Neural cell (in vitro differentiated cells): Measurements from ENCODE around the gene SS18. TPM values are rescaled to one million over a fixed set of nuclear protein-coding genes. Genes with fewer than 3 reads are reported as not detected.

Experiments
- H2AFZ ChIP-seq: fragments of 200-600, 300-800 bp; sonication (generic), shearing (Covaris generic); 2 replicates; pipeline ENCODE4 v1.6.0; 2014; ENCODE audit warnings: low read depth, mild to moderate bottlenecking, antibody characterized with exemption, low read length, moderate library complexity
- H3F3A ChIP-seq: fragments of 200-600 bp; shearing (Covaris generic); 2 replicates; pipeline ENCODE4 v1.6.1; 2016; ENCODE audit warnings: mild to moderate bottlenecking, moderate library complexity, mixed read lengths, antibody characterized with exemption, low read length; ENCODE audit not compliant: insufficient read depth, poor library complexity, severe bottlenecking
- H3K27ac ChIP-seq: fragments of 200-600, 300-800 bp; sonication (generic), shearing (Covaris generic); 2 replicates; pipeline ENCODE4 v1.5.1; 2014; ENCODE audit warnings: mild to moderate bottlenecking, low read length, moderate library complexity
- H3K27me3 ChIP-seq: fragments of 300-800, 200-600 bp; sonication (generic), shearing (Covaris generic); 2 replicates; pipeline ENCODE4 v1.6.0; 2014; ENCODE audit warnings: mild to moderate bottlenecking, low read depth, low read length, moderate library complexity; ENCODE audit not compliant: insufficient read depth
- H3K36me3 ChIP-seq: fragments of 300-800, 200-600 bp; sonication (generic), shearing (Covaris generic); 2 replicates; pipeline ENCODE4 v1.5.1; 2014; ENCODE audit warnings: mild to moderate bottlenecking, antibody characterized with exemption, low read length, moderate library complexity; ENCODE audit not compliant: insufficient read depth
- H3K4me2 ChIP-seq: fragments of 300-800, 200-600 bp; sonication (generic), shearing (Covaris generic); 2 replicates; pipeline ENCODE4 v1.6.0; 2014; ENCODE audit warnings: mild to moderate bottlenecking, low read length
- H3K4me3 ChIP-seq: fragments of 300-800, 200-600 bp; sonication (generic), shearing (Covaris generic); 2 replicates; pipeline ENCODE4 v1.5.1; 2014; ENCODE audit warnings: mild to moderate bottlenecking, low read length, moderate library complexity
- H3K79me2 ChIP-seq: fragments of 200-600 bp; shearing (Covaris generic); replicated peaks from 2 replicates; pipeline ENCODE4 v1.6.0; 2014; ENCODE audit warnings: mild to moderate bottlenecking, low read length, moderate library complexity; ENCODE audit not compliant: insufficient read depth
- H3K9ac ChIP-seq: fragments of 300-800, 200-600 bp; sonication (generic), shearing (Covaris generic); 2 replicates; pipeline ENCODE4 v1.6.1; 2016; ENCODE audit warnings: mild to moderate bottlenecking, low read length, mixed read lengths
- H3K9me2 ChIP-seq: fragments of 200-600 bp; shearing (Covaris generic); 2 replicates; pipeline ENCODE4 v1.6.1; 2016; ENCODE audit warnings: mild to moderate bottlenecking, low read length, mixed read lengths; ENCODE audit not compliant: insufficient read depth
- H3K9me3 ChIP-seq: fragments of 200-600, 300-800 bp; sonication (generic), shearing (Covaris generic); 2 replicates; pipeline ENCODE4 v1.6.1; 2016; ENCODE audit warnings: mild to moderate bottlenecking, mixed run types, low read length, moderate library complexity, mixed read lengths
- H4K20me1 ChIP-seq: fragments of 200-600 bp; shearing (Covaris generic); 2 replicates; pipeline ENCODE4 v1.6.1; 2016; ENCODE audit warnings: mild to moderate bottlenecking, mixed run types; ENCODE audit not compliant: insufficient read depth
- CTCF ChIP-seq: fragments of 450-650 bp; IDR thresholded peaks from 2 replicates; pipeline ENCODE4 v1.5.1; 2014; ENCODE audit warnings: antibody characterized with exemption, mild to moderate bottlenecking, moderate library complexity; ENCODE audit not compliant: poor library complexity, severe bottlenecking
- EP300 ChIP-seq: fragments of 450-650 bp; conservative IDR thresholded peaks from 2 replicates; pipeline ENCODE4 v1.6.1; 2014; ENCODE audit warnings: antibody characterized with exemption, mild to moderate bottlenecking, moderate library complexity; ENCODE audit not compliant: poor library complexity, severe bottlenecking
- EZH2 ChIP-seq: fragments of 200-600, 300-800 bp; shearing (Covaris generic), sonication (generic); IDR thresholded peaks from 2 replicates; pipeline ENCODE4 v1.6.1; 2014; ENCODE audit warnings: antibody characterized with exemption, low read length, borderline replicate concordance, mild to moderate bottlenecking; ENCODE audit not compliant: insufficient read depth, poor library complexity, severe bottlenecking
- MXI1 ChIP-seq: fragments of 450-650 bp; conservative IDR thresholded peaks from 2 replicates; pipeline ENCODE4 v1.6.1; 2014; ENCODE audit warnings: antibody characterized with exemption, mild to moderate bottlenecking; ENCODE audit not compliant: poor library complexity, severe bottlenecking
- POLR2AphosphoS5 ChIP-seq: IDR thresholded peaks from 2 replicates; pipeline ENCODE4 v1.6.1; 2012
- RAD21 ChIP-seq: fragments of 450-650 bp; conservative IDR thresholded peaks from 2 replicates; pipeline ENCODE4 v1.6.1; 2014; ENCODE audit warnings: antibody characterized with exemption, mild to moderate bottlenecking, moderate library complexity
- REST ChIP-seq: IDR thresholded peaks from 2 replicates; pipeline ENCODE4 v1.6.1; 2012; ENCODE audit warnings: borderline replicate concordance
- SMC3 ChIP-seq: fragments of 450-650 bp; conservative IDR thresholded peaks from 2 replicates; pipeline ENCODE4 v1.6.1; 2014; ENCODE audit warnings: antibody characterized with exemption, mild to moderate bottlenecking, moderate library complexity; ENCODE audit not compliant: poor library complexity
- TAF1 ChIP-seq: IDR thresholded peaks from 2 replicates; pipeline ENCODE4 v1.6.1; 2012; ENCODE audit warnings: low read depth
- polyA plus RNA-seq: library from polyadenylated mRNA; depleted of rRNA; stranded (reverse); fragments of >200 nt; gene quantifications from 2 replicates; pipeline ENCODE4 v1.2.3, GENCODE V29; 2014

SS18 gene
- polyA plus RNA-seq, 1 donor from 2014 or later, result 62.0 TPM

GRCh38 chr18:25982153-25982552 lies 108.3 kb downstream of the SS18 start:
- no peaks in the 10 kb centered on the region for H3F3A ChIP-seq
- H3K9me2 ChIP-seq, result no peaks in the 10 kb centered on the region
- no peak overlapping the region for H3K27ac ChIP-seq
- no peaks in the 10 kb centered on the region for H3K9me3 ChIP-seq
- H3K36me3 ChIP-seq, result no peaks in the 10 kb centered on the region
- H3K4me2 ChIP-seq, result no peak overlapping the region
- H3K27me3 ChIP-seq, result no peaks in the 10 kb centered on the region
- no peaks in the 10 kb centered on the region for H4K20me1 ChIP-seq
- TF ChIP-seq RAD21, result no peak
- TF ChIP-seq EP300, result no peak
- TF ChIP-seq SMC3, result no peak
- TF ChIP-seq MXI1, result no peak
- TF ChIP-seq POLR2AphosphoS5, result no peak
- no peak for TF ChIP-seq CTCF
- TF ChIP-seq EZH2, result no peak
- TF ChIP-seq REST, result no peak
- TF ChIP-seq TAF1, result no peak
- H3K4me3 ChIP-seq, result no peak overlapping the region
- H3K9ac ChIP-seq, result no peak overlapping the region
- no peaks in the 10 kb centered on the region for H3K79me2 ChIP-seq
- no peak overlapping the region for H2AFZ ChIP-seq

- H3F3A ChIP-seq, result no peaks in the 10 kb centered on the region
- no peaks in the 10 kb centered on the region for H3K36me3 ChIP-seq
- no peak overlapping the region for H3K27ac ChIP-seq
- no peaks in the 10 kb centered on the region for H3K9me2 ChIP-seq
- H3K4me2 ChIP-seq, result no peak overlapping the region
- no peaks in the 10 kb centered on the region for H3K79me2 ChIP-seq
- H2AFZ ChIP-seq, result no peak overlapping the region
- no peaks in the 10 kb centered on the region for H3K27me3 ChIP-seq
- TF ChIP-seq SMC3 (no peak), RAD21 (no peak), POLR2AphosphoS5 (no peak), EP300 (no peak), REST (no peak), CTCF (no peak), TAF1 (no peak), EZH2 (no peak), MXI1 (no peak)
- H3K9ac ChIP-seq, result no peak overlapping the region
- no peak overlapping the region for H3K4me3 ChIP-seq
- H3K9me3 ChIP-seq, result no peaks in the 10 kb centered on the region
- H4K20me1 ChIP-seq, result no peaks in the 10 kb centered on the region
Measured at GRCh38 chr18:25979369-25980040, 110.9 kb downstream of the SS18 start.
